A549 (cell line): ENCODE measurements around the gene RPH3AL.

ENCODE experiments used
- BCL3 ChIP-seq: fragments of >200 bp; sonication (Bioruptor Twin); formaldehyde crosslinking; IDR thresholded peaks from 3 replicates; pipeline ENCODE4 v1.6.1; 2016
- CHD2 ChIP-seq: fragments of 150-350 bp; IDR thresholded peaks from 2 replicates; pipeline ENCODE4 v1.6.1; 2014; ENCODE audit warnings: low read length; ENCODE audit not compliant: partially characterized antibody
- CTCF ChIP-seq: fragments of >200 bp; sonication (Bioruptor Twin); formaldehyde crosslinking; IDR thresholded peaks from 3 replicates; pipeline ENCODE4 v1.5.1; 2016
- HDAC2 ChIP-seq: fragments of 200-600 bp; sonication (generic); IDR thresholded peaks from 2 replicates; pipeline ENCODE4 v1.6.1; 2016
- POLR2A ChIP-seq: IDR thresholded peaks from 2 replicates; pipeline ENCODE4 v1.6.1; 2012; ENCODE audit warnings: mild to moderate bottlenecking, low read length
- SMC3 ChIP-seq: fragments of >200 bp; sonication (Bioruptor Twin); formaldehyde crosslinking; IDR thresholded peaks from 3 replicates; pipeline ENCODE4 v1.6.1; 2018; ENCODE audit warnings: inconsistent platforms

DNA sequence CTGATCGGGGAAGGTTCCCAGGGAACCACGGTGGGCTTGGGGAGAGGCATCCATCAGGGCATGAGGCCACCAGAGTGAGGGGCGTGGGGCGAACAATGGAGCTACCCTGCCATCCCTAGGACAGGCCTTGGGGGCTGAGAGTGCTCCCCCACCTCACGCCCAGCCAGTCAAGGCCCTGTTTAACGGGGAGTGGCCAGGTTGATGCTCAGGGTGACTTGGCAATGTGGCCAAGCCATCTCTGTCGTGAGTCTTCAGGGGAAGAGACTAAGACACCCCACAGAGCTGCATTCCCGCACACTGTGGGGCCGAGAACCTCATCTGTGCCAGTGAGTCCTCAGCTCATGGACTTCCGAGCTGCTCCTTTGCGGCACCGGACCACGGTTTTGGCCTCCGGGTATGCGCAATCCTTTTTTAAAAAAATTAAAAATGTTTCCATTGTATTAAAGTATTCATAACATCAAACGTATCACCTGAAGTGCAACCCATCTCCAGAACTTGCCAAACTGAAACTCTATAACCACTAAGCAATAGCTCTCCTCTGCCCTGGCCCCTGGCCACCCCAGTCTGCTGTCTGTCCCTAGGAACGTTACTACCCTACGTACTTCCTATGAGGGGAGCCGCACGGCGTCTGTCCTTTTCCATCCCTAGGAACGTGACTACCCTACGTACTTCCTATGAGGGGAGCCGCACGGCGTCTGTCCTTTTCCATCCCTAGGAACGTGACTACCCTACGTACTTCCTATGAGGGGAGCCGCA lies 99.3 kb downstream of the RPH3AL start:
- TF ChIP-seq CHD2 (no peak), BCL3 (no peak), POLR2A (no peak), CTCF (no peak), SMC3 (no peak), HDAC2 (no peak)
